Neural progenitor cell (in vitro differentiated cells): ENCODE data around the gene LIG1. TPM values are rescaled to one million over a fixed set of nuclear protein-coding genes. Genes with fewer than 3 reads are reported as not detected.

Source experiments
- DNase-seq: peaks from one replicate; pipeline ENCODE4 v3.0.0-alpha.2; 2016; ENCODE audit warnings: low spot score
- H2AFZ ChIP-seq: fragments of 200-600 bp; sonication (generic); replicated peaks from 2 replicates; pipeline ENCODE4 v1.6.1; 2016; ENCODE audit warnings: antibody characterized with exemption
- H3F3A ChIP-seq: fragments of 200-600 bp; sonication (generic); 2 replicates; pipeline ENCODE4 v1.6.1; 2016; ENCODE audit warnings: antibody characterized with exemption, low read depth
- H3K27ac ChIP-seq: fragments of 200-600 bp; sonication (generic); 2 replicates; pipeline ENCODE4 v1.5.1; 2016; ENCODE audit warnings: mild to moderate bottlenecking
- H3K27me3 ChIP-seq: fragments of 200-600 bp; sonication (generic); 2 replicates; pipeline ENCODE4 v1.6.1; 2016; ENCODE audit warnings: mild to moderate bottlenecking, moderate library complexity
- H3K36me3 ChIP-seq: fragments of 200-600 bp; sonication (generic); 2 replicates; pipeline ENCODE4 v1.5.1; 2016
- H3K4me1 ChIP-seq: fragments of 200-600 bp; sonication (generic); 2 replicates; pipeline ENCODE4 v1.6.1; 2016; ENCODE audit warnings: mixed run types
- H3K4me2 ChIP-seq: fragments of 200-600 bp; sonication (generic); 2 replicates; pipeline ENCODE4 v1.6.1; 2016
- H3K4me3 ChIP-seq: fragments of 200-600 bp; sonication (generic); 2 replicates; pipeline ENCODE4 v1.5.1; 2016
- H3K79me2 ChIP-seq: fragments of 200-600 bp; sonication (generic); 2 replicates; pipeline ENCODE4 v1.6.1; 2016; ENCODE audit warnings: low read depth
- H3K9ac ChIP-seq: fragments of 200-600 bp; sonication (generic); 2 replicates; pipeline ENCODE4 v1.6.1; 2016
- H3K9me3 ChIP-seq: fragments of 200-600 bp; sonication (generic); 2 replicates; pipeline ENCODE4 v1.5.1; 2016; ENCODE audit warnings: low read depth
- H4K20me1 ChIP-seq: fragments of 200-600 bp; sonication (generic); 2 replicates; pipeline ENCODE4 v1.6.1; 2016; ENCODE audit warnings: low read depth
- H3K27ac Mint-ChIP-seq: 3 replicates; pipeline ENCODE4 v1.8.0; 2021; ENCODE audit warnings: mixed read lengths
- H3K27me3 Mint-ChIP-seq: 2 replicates; pipeline ENCODE4 v1.8.0; 2022; ENCODE audit warnings: low read depth, mild to moderate bottlenecking, inconsistent platforms, moderate library complexity, mixed read lengths; ENCODE audit not compliant: insufficient read depth
- H3K36me3 Mint-ChIP-seq: 3 replicates; pipeline ENCODE4 v1.8.0; 2021; ENCODE audit warnings: mixed read lengths
- H3K4me1 Mint-ChIP-seq: 3 replicates; pipeline ENCODE4 v1.8.0; 2021; ENCODE audit warnings: mixed read lengths
- H3K4me3 Mint-ChIP-seq: 3 replicates; pipeline ENCODE4 v1.8.0; 2021; ENCODE audit warnings: mild to moderate bottlenecking, moderate library complexity, mixed read lengths
- H3K9me3 Mint-ChIP-seq: 3 replicates; pipeline ENCODE4 v1.8.0; 2020; ENCODE audit warnings: mixed read lengths
- CTCF ChIP-seq: fragments of 200-600 bp; sonication (generic); IDR thresholded peaks from 2 replicates; pipeline ENCODE4 v1.5.1; 2017; ENCODE audit warnings: antibody characterized with exemption, mild to moderate bottlenecking
- EZH2 ChIP-seq: fragments of 200-600 bp; sonication (generic); IDR thresholded peaks from 2 replicates; pipeline ENCODE4 v1.6.1; 2017; ENCODE audit warnings: antibody characterized with exemption, mild to moderate bottlenecking, moderate library complexity
- EZH2phosphoT487 ChIP-seq: fragments of 200-600 bp; sonication (generic); IDR thresholded peaks from 2 replicates; pipeline ENCODE4 v1.6.1; 2017; ENCODE audit warnings: antibody characterized with exemption
- total RNA-seq: library from RNA; depleted of rRNA; stranded (reverse); fragments of >200 nt; gene quantifications from 2 replicates; pipeline ENCODE4 v1.2.3, GENCODE V29; 2015; ENCODE audit warnings: low replicate concordance

LIG1 gene
- total RNA-seq: 40.0 and 88.9 TPM in 2 replicates

GRCh38 chr19:48169939-48170803, at the start of gene LIG1, which contains the start of gene ZSWIM9:
LIG1 (minus strand) TSS chr19:48170344; CDS start chr19:48165566, 4,778 bp downstream.
ZSWIM9 (plus strand) TSS chr19:48170680; CDS start chr19:48171803, 1,123 bp downstream.
- Mint-ChIP-seq H3K9me3 (no peaks in the 10 kb centered on the region), H3K36me3 (peaks cover 17% of the 10 kb centered on the region), H3K4me3 (peak within 1 kb of the TSS; percentile 98), H3K27ac (peak within 1 kb of the TSS; percentile 100), H3K4me1 (peaks cover 10% of the 10 kb centered on the region), H3K27me3 (peaks cover 2% of the 10 kb centered on the region)
- peak within 1 kb of the TSS; percentile 88 for H3K4me2 ChIP-seq
- peak within 1 kb of the TSS; percentile 86 for H3K27ac ChIP-seq
- H3K79me2 ChIP-seq: peaks cover 60% of the 10 kb centered on the region
- H2AFZ ChIP-seq: peak within 1 kb of the TSS; percentile 90
- H3K9ac ChIP-seq: peak within 1 kb of the TSS; percentile 73
- peak within 1 kb of the TSS; percentile 97 for H3K4me3 ChIP-seq
- H3K36me3 ChIP-seq: no peaks in the 10 kb centered on the region
- peaks cover 18% of the 10 kb centered on the region for H4K20me1 ChIP-seq
- no peaks in the 10 kb centered on the region for H3K27me3 ChIP-seq
- no peaks in the 10 kb centered on the region for H3K9me3 ChIP-seq
- peak; percentile 96 for DNase-seq
- peaks cover 14% of the 10 kb centered on the region for H3F3A ChIP-seq
- H3K4me1 ChIP-seq: peaks cover 4% of the 10 kb centered on the region
- TF ChIP-seq CTCF (peak; percentile 9), EZH2 (no peak)

- Histone ChIP-seq H3F3A (peaks cover 15% of the 10 kb centered on the region), H3K9me3 (no peaks in the 10 kb centered on the region), H3K4me1 (peaks cover 5% of the 10 kb centered on the region), H3K36me3 (no peaks in the 10 kb centered on the region), H2AFZ (no peak overlapping the region), H3K79me2 (no peaks in the 10 kb centered on the region), H3K9ac (peak overlapping the region; percentile 42), H4K20me1 (no peaks in the 10 kb centered on the region), H3K27me3 (no peaks in the 10 kb centered on the region), H3K27ac (peak overlapping the region; percentile 46), H3K4me3 (no peak overlapping the region), H3K4me2 (no peak overlapping the region)
- Mint-ChIP-seq H3K4me3 (no peak overlapping the region), H3K9me3 (no peaks in the 10 kb centered on the region), H3K4me1 (peaks cover 9% of the 10 kb centered on the region), H3K27me3 (peaks cover 2% of the 10 kb centered on the region), H3K36me3 (peaks cover 19% of the 10 kb centered on the region), H3K27ac (peak overlapping the region; percentile 65)
- TF ChIP-seq EZH2phosphoT487 (no peak), CTCF (no peak)
- DNase-seq: no peak
Observed at GRCh38 chr19:48218997-48219396, 48.9 kb upstream of the LIG1 start.

- H3K9me3 Mint-ChIP-seq: no peaks in the 10 kb centered on the region
- no peak overlapping the region for H3K27ac ChIP-seq
- no peaks in the 10 kb centered on the region for H4K20me1 ChIP-seq
- H3K79me2 ChIP-seq: no peaks in the 10 kb centered on the region
- peak; percentile 59 for DNase-seq
- no peaks in the 10 kb centered on the region for H3K36me3 ChIP-seq
- no peaks in the 10 kb centered on the region for H3K27me3 ChIP-seq
- H3K4me2 ChIP-seq: no peak overlapping the region
- peaks cover 5% of the 10 kb centered on the region for H3K4me1 ChIP-seq
- H3K4me3 Mint-ChIP-seq: no peak overlapping the region
- no peak overlapping the region for H3K4me3 ChIP-seq
- peaks cover 15% of the 10 kb centered on the region for H3F3A ChIP-seq
- peaks cover 23% of the 10 kb centered on the region for H3K36me3 Mint-ChIP-seq
- TF ChIP-seq CTCF: peak; percentile 56
- no peak for TF ChIP-seq EZH2
- no peak overlapping the region for H3K27ac Mint-ChIP-seq
- H2AFZ ChIP-seq: no peak overlapping the region
- H3K27me3 Mint-ChIP-seq: no peaks in the 10 kb centered on the region
- H3K9ac ChIP-seq: no peak overlapping the region
- no peaks in the 10 kb centered on the region for H3K9me3 ChIP-seq
- H3K4me1 Mint-ChIP-seq: peaks cover 9% of the 10 kb centered on the region
Observed at GRCh38 chr19:48216933-48217332, 46.8 kb upstream of the LIG1 start.
